GM18867 (cell line): Measurements from ENCODE around the gene RNF175.

Experiments
- ATAC-seq: cut with Tn5 transposase; IDR thresholded peaks from one replicate; pipeline ENCODE4 v1.9.1; 2021; ENCODE audit warnings: mild to moderate bottlenecking, moderate library complexity; ENCODE audit not compliant: unreplicated experiment

The RNF175 gene

DNA sequence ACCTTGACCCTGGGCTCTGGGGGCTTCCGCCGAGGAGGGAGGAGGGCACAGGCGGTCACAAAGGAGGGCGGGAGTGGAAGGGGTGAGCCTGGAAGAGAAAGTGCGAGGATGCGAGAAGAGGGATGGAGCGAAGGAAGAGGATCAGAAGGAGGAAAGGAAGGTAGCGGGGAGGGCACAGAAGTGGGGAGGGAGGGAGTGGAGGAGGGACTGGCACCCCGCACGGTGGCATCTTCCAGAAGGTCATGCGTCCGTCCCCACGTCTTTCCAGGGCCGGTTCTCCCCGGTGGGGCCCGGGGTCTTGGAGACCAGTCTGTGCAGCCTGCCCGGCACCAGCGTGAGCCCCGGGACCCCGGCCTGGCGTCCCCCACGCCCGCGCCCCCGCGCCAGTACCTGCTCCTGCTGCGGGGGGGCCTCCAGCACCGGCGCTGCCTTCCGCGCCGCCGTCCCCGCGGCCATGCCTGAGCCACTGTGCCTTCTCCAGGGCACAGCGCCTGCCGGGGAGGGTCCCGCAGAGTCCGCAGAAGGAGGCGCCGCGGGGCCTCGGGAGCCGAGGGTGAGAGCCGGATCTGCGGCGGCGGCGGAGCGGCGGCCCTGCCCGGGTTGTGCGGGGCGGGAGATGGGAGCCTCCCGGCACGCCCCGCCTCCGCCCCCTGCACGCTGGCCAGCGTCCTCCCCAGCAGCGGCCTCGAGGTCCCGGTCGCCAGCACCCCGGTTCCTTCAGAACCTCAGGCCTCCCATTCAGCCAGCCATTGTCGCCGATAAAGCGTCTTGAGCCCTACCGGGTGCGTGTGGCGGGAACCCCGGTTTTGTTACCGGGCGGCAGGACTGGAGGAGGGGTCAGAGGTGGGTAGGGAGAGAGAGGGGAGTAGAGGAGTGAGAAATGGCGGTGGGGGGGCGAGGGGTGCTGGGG lies at the start of gene RNF175:
Gene RNF175 (minus strand): TSS at position 618 of the 910 bp plus-strand sequence. CDS start 162 bp downstream, at position 456.
- no peak for ATAC-seq

DNA sequence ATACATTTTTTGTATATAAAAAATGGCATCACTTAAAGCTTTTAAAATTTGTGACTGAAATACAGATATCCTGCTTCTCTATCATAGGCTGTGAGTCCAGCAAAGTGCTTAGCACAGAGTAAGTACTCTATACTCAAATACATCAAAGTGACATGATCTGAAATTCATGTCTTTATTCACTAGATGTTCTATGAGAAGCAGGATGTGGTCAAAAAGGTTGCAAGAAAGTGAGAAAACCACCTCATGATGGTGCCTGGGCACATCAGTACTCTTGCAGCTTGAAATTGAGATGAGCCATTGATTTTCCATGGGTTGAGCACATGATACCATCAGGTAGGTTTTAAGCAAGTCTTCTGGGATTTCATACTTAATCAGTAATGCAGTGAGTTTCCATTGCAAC lies 49.5 kb upstream of the RNF175 start:
- peak; percentile 76 for ATAC-seq

DNA sequence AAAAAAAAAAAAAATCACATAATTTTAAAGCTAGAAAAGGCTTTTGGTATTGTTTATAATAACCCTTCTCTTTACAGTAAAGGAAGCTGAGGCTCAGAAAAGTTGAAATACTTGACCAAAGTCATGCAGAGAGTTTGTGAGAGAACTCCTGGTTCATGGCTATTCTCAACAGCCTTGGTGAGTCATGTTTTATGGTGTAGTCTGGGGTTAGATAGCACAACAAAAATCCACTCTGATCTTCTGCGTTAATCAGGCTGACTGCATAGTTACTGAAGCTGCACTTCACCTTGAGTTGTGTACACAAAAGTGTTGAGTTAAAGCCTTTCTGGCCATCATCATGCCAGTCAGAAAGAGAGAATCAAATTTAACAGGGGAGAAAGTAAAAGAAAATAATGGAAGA lies 48.4 kb upstream of the RNF175 start:
- no peak for ATAC-seq

DNA sequence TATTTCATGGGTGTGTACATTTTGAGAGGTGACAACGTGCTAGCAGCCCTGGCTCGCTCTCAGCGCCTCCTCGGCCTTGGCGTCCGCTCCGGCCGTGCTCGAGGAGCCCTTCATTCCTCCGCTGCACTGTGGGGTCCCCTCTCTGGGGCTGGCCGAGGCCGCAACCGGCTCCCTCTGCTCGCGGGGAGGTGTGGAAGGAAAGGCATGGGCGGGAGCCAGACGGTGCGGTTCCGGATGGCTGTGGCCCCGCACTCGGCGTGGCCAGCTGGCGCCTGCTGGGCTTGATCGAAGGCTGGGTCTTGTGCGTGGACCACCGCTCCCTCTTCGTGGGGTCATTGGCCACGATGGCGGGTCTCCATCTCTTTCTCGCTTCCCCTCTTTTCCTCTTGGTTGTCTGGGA lies 46.2 kb upstream of the RNF175 start:
- ATAC-seq: no peak

DNA sequence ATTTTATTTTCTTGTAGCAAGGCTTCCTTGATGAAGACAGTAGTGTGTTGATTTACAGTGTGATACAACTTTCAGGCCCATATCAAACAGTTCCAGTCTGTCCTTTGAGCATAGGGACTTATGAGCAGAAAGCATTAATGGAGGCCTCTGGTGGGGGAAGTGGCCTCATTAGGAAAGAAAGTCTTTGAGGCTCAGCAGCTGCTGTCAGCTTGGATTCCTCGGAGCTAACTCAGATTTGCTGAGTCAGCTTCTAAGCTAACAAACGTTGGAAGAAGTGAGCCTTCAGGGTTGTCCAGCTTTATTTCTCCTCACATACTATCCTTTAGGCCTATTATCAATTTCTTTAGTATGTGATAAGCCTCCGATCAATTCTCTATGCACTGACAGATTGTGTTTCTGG lies 44.9 kb upstream of the RNF175 start:
- ATAC-seq: no peak

DNA sequence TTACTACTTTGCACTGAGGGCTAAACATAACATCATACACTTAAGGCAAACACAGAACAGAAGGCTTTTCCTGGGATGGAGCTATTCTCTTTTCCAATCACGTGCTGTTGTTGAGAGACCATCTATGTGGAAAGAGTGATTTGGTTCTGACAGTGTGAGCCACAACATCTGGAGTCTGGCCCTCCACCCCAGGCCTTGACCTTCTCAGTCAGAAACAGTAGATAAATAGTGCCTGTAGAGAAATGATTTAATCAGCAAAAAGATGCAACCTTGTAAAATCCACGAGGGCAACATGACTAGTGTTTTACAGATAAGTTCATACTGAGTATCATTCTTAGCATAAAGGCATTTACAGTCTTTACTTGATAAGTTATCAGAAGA lies 39.9 kb upstream of the RNF175 start:
- no peak for ATAC-seq

DNA sequence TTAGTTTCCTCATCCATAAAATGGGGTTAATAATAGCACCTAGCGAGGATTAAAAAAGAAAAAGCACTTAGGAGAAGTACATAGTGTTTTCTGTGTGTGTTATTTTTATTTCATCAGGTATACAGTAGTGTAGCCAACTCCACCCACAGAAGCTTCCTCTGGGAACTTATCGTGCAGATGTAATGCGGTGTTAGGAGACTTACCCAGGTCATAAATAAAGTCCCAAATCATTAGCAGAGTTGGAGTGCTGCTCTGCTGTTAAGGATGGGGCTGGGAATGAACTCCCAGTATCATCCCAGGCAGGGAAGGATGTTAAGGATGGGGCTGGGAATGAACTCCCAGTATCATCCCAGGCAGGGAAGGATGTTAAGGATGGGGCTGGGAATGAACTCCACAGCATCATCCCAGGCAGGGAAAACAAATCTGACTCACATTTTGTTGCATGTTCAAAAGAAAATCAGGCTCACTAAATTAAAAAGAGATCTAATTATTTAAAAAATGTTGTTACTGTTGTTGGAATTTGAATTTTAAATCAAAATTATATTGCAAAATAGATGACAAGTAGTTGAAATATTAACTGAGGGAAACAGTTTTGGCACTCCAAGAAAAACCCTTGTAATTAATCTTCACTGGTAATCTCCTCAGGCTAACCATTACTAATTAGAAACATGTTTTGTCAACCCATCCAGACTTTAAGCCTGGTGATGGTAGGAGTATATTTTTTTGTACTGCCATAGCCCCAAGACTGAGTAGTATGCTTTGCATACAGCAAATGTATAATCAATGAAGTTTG lies 39.3 kb upstream of the RNF175 start:
- ATAC-seq: no peak

DNA sequence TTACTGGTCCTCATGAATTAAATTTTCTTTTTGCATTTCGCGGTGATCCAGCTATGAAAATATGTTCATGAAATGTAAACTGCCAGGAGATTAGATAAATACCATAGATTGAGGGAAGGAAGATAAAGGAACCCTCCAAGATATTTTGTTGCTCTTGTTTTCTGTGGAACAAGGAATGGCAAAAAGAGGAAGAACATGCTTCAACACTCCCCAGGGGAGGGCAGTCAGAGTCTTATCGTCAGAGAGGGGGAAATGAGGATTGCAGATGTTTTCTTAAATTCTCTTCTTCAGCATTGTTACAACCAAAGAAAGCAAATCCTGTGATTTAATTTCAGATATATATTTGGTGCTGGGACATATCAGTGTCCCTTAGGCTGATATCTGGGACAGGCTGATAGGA lies 38.6 kb upstream of the RNF175 start:
- ATAC-seq: no peak

DNA sequence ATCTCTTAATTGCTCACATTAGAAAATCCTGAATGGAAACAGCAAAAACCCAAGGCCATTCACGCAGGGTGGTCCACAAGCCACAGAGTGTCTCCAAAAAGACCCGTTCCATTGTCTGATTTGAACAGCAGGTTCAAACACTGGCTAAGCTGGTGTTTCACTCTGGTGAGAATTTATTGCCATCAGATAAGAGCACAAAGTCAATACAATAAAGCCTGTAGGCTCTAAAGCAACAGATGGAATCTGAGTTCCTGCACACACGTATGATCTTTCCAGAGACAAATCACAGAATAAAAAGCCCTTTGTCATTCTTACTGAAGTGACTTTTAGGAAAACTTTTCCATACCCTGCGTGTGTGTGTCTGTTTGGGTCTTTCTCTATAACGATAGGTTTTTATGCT lies 34.2 kb upstream of the RNF175 start:
- ATAC-seq: no peak

DNA sequence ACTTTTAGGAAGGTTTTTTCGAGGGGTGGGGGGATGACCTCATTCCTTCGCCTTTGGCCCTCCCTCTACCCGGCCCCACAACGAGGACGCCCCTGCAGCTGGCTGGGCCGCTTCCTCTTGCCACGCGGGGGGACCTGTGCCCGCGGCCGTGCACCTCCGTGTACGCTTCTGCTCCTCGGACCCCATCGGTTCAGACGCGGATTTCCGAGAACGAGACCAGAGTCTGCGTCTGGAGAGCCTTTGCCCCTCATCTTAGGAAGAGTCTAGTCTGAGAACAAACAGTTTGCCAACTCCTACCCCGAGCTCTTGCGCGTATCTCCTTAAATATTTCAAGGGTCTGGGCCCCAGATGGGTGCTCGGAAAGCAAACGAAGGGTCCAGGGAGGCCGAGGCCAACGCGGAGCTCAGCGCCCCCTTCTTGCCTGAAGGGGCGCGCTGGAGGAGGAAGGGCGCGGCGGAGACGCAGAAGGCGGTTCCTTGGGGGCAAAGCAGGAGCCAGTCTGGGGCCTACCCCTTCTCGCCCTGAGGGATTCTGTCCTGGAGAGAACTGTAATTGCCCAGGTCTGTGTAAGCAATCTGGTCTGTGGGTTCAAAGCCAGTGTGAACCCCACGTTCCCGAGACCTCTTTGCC lies 32.9 kb upstream of the RNF175 start:
- ATAC-seq: no peak

DNA sequence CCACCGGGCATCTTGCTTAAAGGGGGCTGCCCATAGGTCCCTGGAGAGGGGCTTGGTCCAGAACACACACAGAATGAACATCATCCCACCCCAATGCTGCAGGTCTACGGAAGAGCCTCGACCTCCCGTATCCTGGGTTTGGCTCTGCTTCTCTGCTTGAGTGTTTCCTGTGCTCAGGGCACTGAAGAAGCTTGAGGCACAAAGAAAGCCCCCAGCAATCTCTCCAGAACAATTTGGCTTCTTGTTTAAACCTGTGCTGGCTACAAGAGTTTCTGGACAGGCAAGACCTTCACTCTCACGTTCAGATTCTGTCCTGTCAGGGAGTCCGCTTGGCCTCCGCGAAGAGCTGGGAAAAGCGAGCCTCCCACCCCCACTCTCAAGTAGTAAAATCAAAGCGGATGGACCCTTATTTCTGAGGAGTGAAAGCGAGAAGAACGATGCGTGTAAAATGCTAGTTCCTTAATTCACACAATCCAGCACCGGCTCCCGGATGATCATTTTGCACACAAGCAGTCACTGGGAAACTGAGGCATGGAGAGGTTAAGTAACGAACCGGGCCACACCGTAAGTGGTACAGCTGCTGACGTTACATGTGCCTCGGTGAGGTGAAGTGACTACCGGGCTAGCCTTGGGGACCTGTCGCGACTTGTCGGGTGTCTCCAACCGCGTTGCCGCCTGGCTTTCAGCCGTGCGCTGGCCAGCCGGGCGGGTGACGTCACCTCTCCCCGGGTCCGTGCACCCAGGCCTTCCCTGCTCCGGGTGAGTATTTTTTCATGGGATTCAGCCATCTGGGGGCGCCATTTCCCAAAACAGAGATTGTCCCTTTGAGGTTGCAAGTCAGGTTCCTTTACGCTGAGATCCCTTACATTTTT lies 32.2 kb upstream of the RNF175 start:
- no peak for ATAC-seq

DNA sequence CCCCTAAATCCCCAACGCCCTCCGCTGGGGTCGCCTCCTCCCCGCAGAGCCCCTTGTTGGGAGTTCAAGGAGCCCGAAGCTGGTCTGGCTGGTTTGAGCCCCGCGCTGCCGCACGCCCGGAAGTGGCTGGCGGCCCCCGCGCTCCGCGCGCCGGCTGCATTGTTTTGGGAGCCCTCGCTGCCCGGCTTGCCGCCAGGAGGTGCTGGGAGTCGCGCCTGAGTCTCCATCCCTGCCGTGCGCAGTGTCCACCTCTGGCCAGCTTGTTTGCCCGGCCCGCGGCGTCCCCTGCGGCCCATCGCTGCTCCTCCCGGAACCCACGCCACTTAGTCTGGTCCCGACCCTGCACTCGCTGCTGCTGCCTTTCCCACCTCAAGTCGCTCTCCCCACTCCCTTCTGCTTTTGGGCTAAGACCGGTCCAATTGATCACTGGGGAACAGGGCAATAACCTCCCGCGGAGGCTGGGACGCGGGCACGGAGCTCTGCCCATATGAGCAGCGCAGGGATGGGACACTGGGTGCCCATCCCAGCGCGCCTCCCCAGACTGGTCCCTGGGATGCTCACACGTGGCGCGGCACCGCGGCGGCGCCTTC lies 31.2 kb upstream of the RNF175 start:
- peak; percentile 36 for ATAC-seq

DNA sequence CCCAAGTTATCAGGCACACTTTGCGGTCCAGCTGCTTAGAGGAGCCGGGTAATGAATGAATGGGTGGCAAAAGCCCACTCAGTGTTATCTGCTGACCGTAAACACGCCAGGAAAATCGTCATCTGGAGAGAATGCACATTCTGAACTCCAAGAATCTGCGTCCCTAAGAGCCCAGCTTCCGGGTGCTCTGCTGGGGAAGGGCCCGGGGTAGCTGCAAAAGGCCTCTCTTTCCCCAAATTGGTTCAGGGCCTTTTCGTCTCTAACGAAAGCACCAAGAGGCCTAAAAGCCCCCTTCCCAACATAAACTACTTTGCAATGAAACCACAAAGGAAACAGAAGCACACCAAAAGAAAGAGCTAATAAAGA lies 30.7 kb upstream of the RNF175 start:
- ATAC-seq: no peak

DNA sequence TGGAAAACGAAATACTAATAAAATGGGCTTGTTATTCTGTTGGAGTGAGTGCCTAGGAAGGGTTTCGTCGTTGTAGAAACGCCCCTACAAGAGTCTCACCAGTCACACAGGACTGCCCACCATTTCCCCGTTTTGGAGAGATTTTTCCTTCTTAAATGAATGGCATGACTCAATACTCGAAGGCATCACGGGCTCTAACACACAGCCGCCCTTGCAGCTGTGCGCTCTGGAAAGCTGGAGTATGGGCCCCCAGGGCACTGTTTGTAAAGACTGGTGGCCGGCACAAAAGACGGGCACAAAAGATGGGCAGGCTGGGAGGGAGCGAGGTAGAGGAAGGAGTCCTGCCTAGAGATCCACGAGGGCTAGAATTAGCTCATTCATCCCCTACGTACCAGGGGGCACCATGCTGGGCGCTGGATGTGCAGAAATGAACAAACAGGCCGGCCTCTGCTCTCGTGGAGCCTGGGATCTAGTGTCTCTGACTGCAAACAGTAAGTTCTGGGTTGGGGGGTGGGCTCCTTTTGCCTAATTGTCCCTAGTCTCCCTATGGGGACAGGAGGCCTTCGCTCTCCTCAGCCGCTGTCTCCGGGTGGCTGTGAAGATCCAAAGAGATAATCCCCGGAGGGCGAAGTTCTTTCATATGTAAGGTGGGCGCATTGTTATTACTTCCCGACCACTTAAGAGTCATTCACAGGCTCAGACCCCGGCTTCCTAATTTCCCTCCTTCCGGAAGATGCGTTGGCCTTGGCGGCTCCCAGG lies 30.1 kb upstream of the RNF175 start:
- ATAC-seq: no peak

DNA sequence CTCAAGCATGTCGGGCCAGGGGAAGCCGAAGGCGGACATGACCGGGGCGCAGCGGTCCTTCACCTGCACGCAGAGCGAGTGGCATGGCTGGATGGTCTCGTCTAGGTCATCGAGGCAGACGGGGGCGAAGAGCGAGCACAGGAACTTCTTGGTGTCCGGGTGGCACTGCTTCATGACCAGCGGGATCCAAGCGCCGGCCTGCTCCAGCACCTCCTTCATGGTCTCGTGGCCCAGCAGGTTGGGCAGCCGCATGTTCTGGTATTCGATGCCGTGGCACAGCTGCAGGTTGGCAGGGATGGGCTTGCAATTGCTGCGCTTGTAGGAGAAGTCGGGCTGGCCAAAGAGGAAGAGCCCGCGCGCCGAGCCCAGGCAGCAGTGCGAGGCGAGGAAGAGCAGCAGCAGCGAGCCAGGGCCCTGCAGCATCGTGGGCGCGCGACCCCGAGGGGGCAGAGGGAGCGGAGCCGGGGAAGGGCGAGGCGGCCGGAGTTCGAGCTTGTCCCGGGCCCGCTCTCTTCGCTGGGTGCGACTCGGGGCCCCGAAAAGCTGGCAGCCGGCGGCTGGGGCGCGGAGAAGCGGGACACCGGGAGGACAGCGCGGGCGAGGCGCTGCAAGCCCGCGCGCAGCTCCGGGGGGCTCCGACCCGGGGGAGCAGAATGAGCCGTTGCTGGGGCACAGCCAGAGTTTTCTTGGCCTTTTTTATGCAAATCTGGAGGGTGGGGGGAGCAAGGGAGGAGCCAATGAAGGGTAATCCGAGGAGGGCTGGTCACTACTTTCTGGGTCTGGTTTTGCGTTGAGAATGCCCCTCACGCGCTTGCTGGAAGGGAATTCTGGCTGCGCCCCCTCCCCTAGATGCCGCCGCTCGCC lies 28.8 kb upstream of the RNF175 start, which contains the start of gene SFRP2:
Gene SFRP2 (minus strand): TSS at position 671 of the 864 bp plus-strand sequence. CDS start 248 bp downstream, at position 423.
- ATAC-seq: no peak

DNA sequence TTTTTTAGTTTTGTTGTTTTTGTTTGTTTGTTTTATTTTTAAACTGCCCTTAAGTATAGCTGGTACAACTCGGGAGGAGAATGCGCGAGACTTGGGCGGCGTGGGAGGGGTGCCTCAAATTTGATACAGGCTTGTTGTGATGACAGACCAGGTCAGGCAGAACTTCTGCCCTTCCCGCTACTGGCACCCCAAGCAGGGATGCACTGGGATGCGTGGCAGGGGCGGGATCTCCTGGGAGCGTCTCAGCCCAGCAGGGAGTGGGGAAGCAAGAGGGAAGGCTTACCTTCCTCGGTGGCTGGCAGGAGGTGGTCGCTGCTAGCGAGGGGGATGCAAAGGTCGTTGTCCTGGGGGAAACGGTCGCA lies 28.2 kb upstream of the RNF175 start:
- no peak for ATAC-seq

DNA sequence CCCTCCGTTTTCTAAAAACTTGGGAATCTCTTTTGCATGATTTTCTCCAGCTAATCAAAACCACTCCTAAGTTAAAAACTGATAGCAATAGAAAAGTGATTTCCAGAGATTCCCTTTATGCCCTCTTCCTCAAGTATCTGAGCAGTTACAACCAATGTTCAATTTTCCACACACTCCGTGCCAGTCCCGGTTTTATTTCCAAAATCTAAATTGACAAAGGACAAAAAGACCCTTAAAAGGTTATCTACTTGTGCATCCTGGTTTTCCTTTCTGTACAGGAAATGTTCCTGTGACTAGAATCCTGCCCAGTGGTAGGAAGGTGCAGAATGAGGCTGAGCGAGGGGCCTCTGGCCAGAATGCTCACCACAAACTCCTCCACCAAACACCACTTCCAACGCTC lies 27.8 kb upstream of the RNF175 start:
- no peak for ATAC-seq

DNA sequence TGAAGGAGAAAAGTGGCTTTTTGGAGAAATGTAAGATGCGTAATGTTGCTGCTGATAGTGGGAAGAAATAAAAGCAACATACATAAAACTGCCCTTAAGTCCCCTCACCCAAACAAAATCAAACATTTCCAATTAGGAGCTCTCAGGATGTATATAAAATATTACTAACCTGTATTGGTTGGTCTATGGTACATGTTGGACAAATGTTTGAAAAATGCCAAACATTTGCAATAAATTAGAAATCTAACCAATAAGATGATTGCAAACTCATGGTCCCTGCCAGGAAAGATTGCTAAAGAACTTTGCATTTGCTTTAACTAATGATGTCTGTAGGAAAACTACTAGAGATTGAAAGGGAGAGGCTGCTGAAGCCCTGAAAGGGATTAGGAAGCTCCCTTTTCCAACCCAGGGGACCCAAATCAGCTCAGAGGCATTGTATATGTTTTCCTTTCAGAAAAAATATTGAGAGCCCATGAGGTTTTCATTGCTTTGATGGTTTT lies 27.3 kb upstream of the RNF175 start:
- ATAC-seq: no peak
